ENCODE data around the gene CLIP1.

CLIP1 gene

GRCh38 chr12:122250536-122250935 lies 171.9 kb downstream of the CLIP1 start:
- Histone ChIP-seq H3K27me3 (ENCODE audit: low read length) (no peaks in the 10 kb centered on the region), H3K9me2 (replicated peaks; ENCODE audit: insufficient read depth, low read length) (no peaks in the 10 kb centered on the region), H3K79me2 (ENCODE audit: insufficient read depth, low read length) (no peaks in the 10 kb centered on the region), H3K27ac (ENCODE audit: low read depth, low read length) (no peak overlapping the region), H3K9me3 (ENCODE audit: insufficient read depth, low read length) (no peaks in the 10 kb centered on the region), H2AFZ (ENCODE audit: low read depth, low read length, severe bottlenecking) (no peak overlapping the region), H3F3A (ENCODE audit: insufficient read depth) (no peaks in the 10 kb centered on the region), H3K9ac (ENCODE audit: low read length) (no peak overlapping the region), H3K36me3 (ENCODE audit: low read length) (no peaks in the 10 kb centered on the region), H3K4me3 (ENCODE audit: insufficient read depth, low read length, poor library complexity, severe bottlenecking) (no peak overlapping the region), H3K4me2 (ENCODE audit: low read depth, low read length, poor library complexity, severe bottlenecking) (no peak overlapping the region), H4K20me1 (ENCODE audit: low read depth, low read length) (no peaks in the 10 kb centered on the region)
- TF ChIP-seq EZH2phosphoT487 (conservative IDR thresholded peaks at IDR 0.05; ENCODE audit: low read length) (no peak), CTCF (IDR thresholded peaks at IDR 0.05; ENCODE audit: insufficient read depth, low read length, poor library complexity, severe bottlenecking) (no peak)

GRCh38 chr12:122250047-122250446 lies 172.4 kb downstream of the CLIP1 start:
- Histone ChIP-seq H3K27ac (ENCODE audit: low read depth, low read length) (no peak overlapping the region), H3K27me3 (ENCODE audit: low read length) (no peaks in the 10 kb centered on the region), H3F3A (ENCODE audit: insufficient read depth) (no peaks in the 10 kb centered on the region), H3K9ac (ENCODE audit: low read length) (no peak overlapping the region), H3K9me2 (replicated peaks; ENCODE audit: insufficient read depth, low read length) (no peaks in the 10 kb centered on the region), H3K4me2 (ENCODE audit: low read depth, low read length, poor library complexity, severe bottlenecking) (no peak overlapping the region), H3K9me3 (ENCODE audit: insufficient read depth, low read length) (no peaks in the 10 kb centered on the region), H3K36me3 (ENCODE audit: low read length) (no peaks in the 10 kb centered on the region), H3K4me3 (ENCODE audit: insufficient read depth, low read length, poor library complexity, severe bottlenecking) (no peak overlapping the region), H4K20me1 (ENCODE audit: low read depth, low read length) (no peaks in the 10 kb centered on the region), H2AFZ (ENCODE audit: low read depth, low read length, severe bottlenecking) (no peak overlapping the region), H3K79me2 (ENCODE audit: insufficient read depth, low read length) (no peaks in the 10 kb centered on the region)
- TF ChIP-seq EZH2phosphoT487 (conservative IDR thresholded peaks at IDR 0.05; ENCODE audit: low read length) (no peak), CTCF (IDR thresholded peaks at IDR 0.05; ENCODE audit: insufficient read depth, low read length, poor library complexity, severe bottlenecking) (no peak)

- no peaks in the 10 kb centered on the region for H3K36me3 ChIP-seq (ENCODE audit: low read length)
- H3K27ac ChIP-seq (ENCODE audit: low read depth, low read length) = no peak overlapping the region
- no peak overlapping the region for H3K4me2 ChIP-seq (ENCODE audit: low read depth, low read length, poor library complexity, severe bottlenecking)
- no peaks in the 10 kb centered on the region for H3K27me3 ChIP-seq (ENCODE audit: low read length)
- H3K79me2 ChIP-seq (ENCODE audit: insufficient read depth, low read length) = no peaks in the 10 kb centered on the region
- no peaks in the 10 kb centered on the region for H3F3A ChIP-seq (ENCODE audit: insufficient read depth)
- H4K20me1 ChIP-seq (ENCODE audit: low read depth, low read length) = no peaks in the 10 kb centered on the region
- TF ChIP-seq CTCF (IDR thresholded peaks at IDR 0.05; ENCODE audit: insufficient read depth, low read length, poor library complexity, severe bottlenecking) = no peak
- H2AFZ ChIP-seq (ENCODE audit: low read depth, low read length, severe bottlenecking) = no peak overlapping the region
- no peaks in the 10 kb centered on the region for H3K9me3 ChIP-seq (ENCODE audit: insufficient read depth, low read length)
- H3K9me2 ChIP-seq (replicated peaks; ENCODE audit: insufficient read depth, low read length) = no peaks in the 10 kb centered on the region
- H3K9ac ChIP-seq (ENCODE audit: low read length) = no peak overlapping the region
- H3K4me3 ChIP-seq (ENCODE audit: insufficient read depth, low read length, poor library complexity, severe bottlenecking) = no peak overlapping the region
Observed at GRCh38 chr12:122245553-122245952, 176.9 kb downstream of the CLIP1 start.
